ENCODE measurements around the gene ADAMTS3. TPM values are rescaled to one million over a fixed set of nuclear protein-coding genes. Genes with fewer than 3 reads are reported as not detected.

Gene ADAMTS3
- total and polyA plus RNA-seq, 9 of the 15 experiments (the other 6 are each of a cell fraction or from before 2014, with no cell fraction given): 4.0 to 18.0 (median 12.1) TPM

DNA sequence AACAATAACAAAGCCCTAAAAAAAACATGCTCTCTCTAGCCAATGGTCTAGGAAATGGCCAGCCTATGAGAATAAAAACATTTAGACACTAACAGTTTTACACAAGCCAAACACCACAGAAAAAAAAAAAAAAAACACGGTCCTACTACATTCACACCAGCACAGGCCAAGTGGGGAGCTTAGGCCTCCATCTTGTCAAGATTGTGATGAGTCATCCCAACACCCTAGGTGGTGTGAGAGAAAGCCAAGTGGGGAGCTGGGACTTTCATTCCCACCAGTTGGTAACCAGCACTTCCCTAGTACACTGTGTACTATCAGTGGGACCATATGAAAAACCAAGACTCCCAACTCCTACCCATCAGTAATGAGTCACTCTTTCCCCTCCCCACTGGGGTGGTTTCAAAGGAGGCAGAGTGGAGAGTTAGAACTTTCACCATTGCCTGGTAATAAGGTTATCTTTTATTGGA, 95.6 kb downstream of the ADAMTS3 start (continued):
- TF ChIP-seq, protein P1, sequence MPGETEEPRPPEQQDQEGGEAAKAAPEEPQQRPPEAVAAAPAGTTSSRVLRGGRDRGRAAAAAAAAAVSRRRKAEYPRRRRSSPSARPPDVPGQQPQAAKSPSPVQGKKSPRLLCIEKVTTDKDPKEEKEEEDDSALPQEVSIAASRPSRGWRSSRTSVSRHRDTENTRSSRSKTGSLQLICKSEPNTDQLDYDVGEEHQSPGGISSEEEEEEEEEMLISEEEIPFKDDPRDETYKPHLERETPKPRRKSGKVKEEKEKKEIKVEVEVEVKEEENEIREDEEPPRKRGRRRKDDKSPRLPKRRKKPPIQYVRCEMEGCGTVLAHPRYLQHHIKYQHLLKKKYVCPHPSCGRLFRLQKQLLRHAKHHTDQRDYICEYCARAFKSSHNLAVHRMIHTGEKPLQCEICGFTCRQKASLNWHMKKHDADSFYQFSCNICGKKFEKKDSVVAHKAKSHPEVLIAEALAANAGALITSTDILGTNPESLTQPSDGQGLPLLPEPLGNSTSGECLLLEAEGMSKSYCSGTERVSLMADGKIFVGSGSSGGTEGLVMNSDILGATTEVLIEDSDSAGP (CRISPR knock-in tag; IDR thresholded peaks at IDR 0.05): no peak
- no peak for TF ChIP-seq CEBPB (tag; IDR thresholded peaks at IDR 0.05)
- no peak for TF ChIP-seq HDAC8 (tag; IDR thresholded peaks at IDR 0.05)
- no peak for TF ChIP-seq ZNF57 (CRISPR knock-in tag; IDR thresholded peaks at IDR 0.05)
- TF ChIP-seq RBM39 (optimal IDR thresholded peaks at IDR 0.05; ENCODE audit: low read depth, low read length): no peak
- TF ChIP-seq NRF1 (conservative IDR thresholded peaks at IDR 0.05 in 1 of 2, IDR thresholded peaks at IDR 0.05 in 1 of 2): no peak
- TF ChIP-seq ZNF76 (CRISPR knock-in tag; IDR thresholded peaks at IDR 0.05; ENCODE audit: borderline replicate concordance): no peak
- TF ChIP-seq ZNF695 (CRISPR knock-in tag; IDR thresholded peaks at IDR 0.05): no peak
- no peak for TF ChIP-seq ZNF766 (CRISPR knock-in tag; conservative IDR thresholded peaks at IDR 0.05)
- TF ChIP-seq SMARCC2 (IDR thresholded peaks at IDR 0.05; ENCODE audit: low read depth): 0 out of 2 replicates have a peak, but pooled peaks have one; percentile 70
- peak; percentile 53; the same call in 1 of the 2 replicates for TF ChIP-seq ZNF384 (IDR thresholded peaks at IDR 0.05; ENCODE audit: low read depth, low read length)
- peak; percentile 52; the same call in 1 of the 2 replicates for TF ChIP-seq ZFX (CRISPR knock-in tag; IDR thresholded peaks at IDR 0.05)
- TF ChIP-seq NR4A1 (CRISPR knock-in tag; IDR thresholded peaks at IDR 0.05): no peak
- TF ChIP-seq NR4A1 (tag; IDR thresholded peaks at IDR 0.05): no peak
- no peak for TF ChIP-seq GATAD2A (IDR thresholded peaks at IDR 0.05)
- TF ChIP-seq KLF16 (IDR thresholded peaks at IDR 0.05): no peak
- TF ChIP-seq HEY1 (CRISPR knock-in tag; IDR thresholded peaks at IDR 0.05; ENCODE audit: borderline replicate concordance): no peak
- no peak for TF ChIP-seq RHOXF2B (CRISPR knock-in tag; conservative IDR thresholded peaks at IDR 0.05)
- TF ChIP-seq, protein P2, sequence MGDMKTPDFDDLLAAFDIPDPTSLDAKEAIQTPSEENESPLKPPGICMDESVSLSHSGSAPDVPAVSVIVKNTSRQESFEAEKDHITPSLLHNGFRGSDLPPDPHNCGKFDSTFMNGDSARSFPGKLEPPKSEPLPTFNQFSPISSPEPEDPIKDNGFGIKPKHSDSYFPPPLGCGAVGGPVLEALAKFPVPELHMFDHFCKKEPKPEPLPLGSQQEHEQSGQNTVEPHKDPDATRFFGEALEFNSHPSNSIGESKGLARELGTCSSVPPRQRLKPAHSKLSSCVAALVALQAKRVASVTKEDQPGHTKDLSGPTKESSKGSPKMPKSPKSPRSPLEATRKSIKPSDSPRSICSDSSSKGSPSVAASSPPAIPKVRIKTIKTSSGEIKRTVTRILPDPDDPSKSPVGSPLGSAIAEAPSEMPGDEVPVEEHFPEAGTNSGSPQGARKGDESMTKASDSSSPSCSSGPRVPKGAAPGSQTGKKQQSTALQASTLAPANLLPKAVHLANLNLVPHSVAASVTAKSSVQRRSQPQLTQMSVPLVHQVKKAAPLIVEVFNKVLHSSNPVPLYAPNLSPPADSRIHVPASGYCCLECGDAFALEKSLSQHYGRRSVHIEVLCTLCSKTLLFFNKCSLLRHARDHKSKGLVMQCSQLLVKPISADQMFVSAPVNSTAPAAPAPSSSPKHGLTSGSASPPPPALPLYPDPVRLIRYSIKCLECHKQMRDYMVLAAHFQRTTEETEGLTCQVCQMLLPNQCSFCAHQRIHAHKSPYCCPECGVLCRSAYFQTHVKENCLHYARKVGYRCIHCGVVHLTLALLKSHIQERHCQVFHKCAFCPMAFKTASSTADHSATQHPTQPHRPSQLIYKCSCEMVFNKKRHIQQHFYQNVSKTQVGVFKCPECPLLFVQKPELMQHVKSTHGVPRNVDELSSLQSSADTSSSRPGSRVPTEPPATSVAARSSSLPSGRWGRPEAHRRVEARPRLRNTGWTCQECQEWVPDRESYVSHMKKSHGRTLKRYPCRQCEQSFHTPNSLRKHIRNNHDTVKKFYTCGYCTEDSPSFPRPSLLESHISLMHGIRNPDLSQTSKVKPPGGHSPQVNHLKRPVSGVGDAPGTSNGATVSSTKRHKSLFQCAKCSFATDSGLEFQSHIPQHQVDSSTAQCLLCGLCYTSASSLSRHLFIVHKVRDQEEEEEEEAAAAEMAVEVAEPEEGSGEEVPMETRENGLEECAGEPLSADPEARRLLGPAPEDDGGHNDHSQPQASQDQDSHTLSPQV (IDR thresholded peaks at IDR 0.05): 0 out of 2 replicates have a peak, but pooled peaks have one; percentile 50
- 0 out of 2 replicates have a peak, but pooled peaks have one; percentile 14 for TF ChIP-seq ETV1 (tag; conservative IDR thresholded peaks at IDR 0.05; ENCODE audit: low read depth)
- TF ChIP-seq, protein P3, sequence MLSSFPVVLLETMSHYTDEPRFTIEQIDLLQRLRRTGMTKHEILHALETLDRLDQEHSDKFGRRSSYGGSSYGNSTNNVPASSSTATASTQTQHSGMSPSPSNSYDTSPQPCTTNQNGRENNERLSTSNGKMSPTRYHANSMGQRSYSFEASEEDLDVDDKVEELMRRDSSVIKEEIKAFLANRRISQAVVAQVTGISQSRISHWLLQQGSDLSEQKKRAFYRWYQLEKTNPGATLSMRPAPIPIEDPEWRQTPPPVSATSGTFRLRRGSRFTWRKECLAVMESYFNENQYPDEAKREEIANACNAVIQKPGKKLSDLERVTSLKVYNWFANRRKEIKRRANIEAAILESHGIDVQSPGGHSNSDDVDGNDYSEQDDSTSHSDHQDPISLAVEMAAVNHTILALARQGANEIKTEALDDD (IDR thresholded peaks at IDR 0.05): peak; percentile 99
- no peak for TF ChIP-seq RBM25 (IDR thresholded peaks at IDR 0.05; ENCODE audit: low read depth, low read length, severe bottlenecking)
- TF ChIP-seq SNIP1 (IDR thresholded peaks at IDR 0.05; ENCODE audit: low read depth): no peak
- TF ChIP-seq U2AF1 (optimal IDR thresholded peaks at IDR 0.05; ENCODE audit: low read depth, low read length): no peak
- no peak for TF ChIP-seq BRF1 (IDR thresholded peaks at IDR 0.05; ENCODE audit: borderline replicate concordance, extremely low read depth, insufficient read length)

All from K562 (cell line).